Kidney glomerular epithelial cell (primary cell): ENCODE results near the gene AVEN.

Experiments used
- DNase-seq: peaks from one replicate; lab custom pipeline; 2025; lab: John Stamatoyannopoulos, UW

The AVEN gene

DNA sequence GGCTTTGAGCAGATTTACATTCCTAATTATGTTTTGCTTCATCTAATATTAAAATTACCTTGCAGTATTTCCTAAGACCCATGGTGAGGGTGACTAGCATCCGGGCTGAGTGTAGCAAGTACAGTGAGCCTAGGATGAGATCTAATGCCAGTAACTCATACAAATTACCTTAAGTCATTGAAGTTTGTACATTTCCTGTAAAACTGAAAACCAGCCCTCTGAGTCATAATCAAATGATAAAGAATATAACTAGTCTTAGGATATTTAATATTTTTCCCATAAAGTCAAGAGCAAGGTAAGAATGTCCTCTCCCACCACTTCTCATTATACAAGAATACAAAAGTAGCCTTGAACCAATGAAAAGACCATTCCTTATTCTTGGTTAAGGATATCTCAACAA lies 125.5 kb downstream of the AVEN start:
- no peak for DNase-seq

DNA sequence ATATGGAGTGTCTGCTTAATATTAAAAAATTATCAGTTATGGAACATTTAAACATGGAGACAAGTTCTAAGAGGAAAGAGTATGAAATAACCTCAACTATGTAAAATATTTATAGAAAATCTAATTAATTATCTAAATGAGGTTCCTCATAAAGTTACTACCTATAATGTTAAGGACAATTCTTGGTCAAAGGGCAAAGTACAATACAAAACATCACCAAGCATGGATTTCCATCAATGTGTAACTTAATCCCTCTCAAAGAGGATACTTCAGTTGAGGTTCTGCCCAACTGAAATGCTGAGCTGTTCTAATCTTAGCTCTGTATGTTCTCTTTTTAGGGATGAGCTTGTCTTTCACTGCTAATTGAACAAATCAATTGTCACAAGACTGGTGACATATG lies 126.7 kb downstream of the AVEN start:
- DNase-seq, result no peak

DNA sequence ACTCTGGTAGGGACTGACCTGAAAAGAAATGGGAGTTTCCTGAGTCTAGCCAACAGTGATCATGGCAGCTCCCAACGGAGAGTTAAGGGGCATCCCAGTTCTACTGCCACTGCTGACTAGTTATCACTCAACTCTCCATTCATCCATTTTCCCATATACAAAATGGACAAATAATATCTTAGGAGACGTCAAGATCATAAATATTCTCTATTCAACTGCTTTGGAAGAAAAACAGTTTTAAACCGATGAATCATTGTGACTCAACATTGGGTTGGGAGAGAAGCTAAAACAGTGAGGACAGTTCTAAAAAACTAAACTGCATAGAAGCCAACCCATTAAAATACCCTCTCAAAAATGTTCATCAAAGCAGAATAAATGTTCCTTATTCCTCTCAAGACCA lies 128.3 kb downstream of the AVEN start:
- DNase-seq, result peak; percentile 22

DNA sequence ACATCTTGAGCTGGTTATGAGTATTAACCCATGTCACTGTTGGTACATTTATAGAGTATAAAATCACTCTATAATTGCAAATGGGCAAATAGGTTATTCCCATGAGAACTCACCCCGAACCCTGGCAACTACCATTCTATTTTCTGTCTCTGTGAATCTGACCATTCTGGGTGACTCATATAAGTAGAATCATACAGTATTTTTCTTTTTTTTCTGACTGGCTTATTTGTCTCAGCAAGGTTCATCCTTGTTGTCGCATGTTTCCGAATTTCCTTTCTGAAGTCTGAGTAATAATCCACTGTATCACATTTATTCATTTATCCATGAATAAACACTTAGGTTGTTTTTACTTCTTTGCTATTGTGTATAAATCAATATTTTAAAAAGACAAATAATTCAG lies 130.6 kb downstream of the AVEN start:
- DNase-seq, result no peak

DNA sequence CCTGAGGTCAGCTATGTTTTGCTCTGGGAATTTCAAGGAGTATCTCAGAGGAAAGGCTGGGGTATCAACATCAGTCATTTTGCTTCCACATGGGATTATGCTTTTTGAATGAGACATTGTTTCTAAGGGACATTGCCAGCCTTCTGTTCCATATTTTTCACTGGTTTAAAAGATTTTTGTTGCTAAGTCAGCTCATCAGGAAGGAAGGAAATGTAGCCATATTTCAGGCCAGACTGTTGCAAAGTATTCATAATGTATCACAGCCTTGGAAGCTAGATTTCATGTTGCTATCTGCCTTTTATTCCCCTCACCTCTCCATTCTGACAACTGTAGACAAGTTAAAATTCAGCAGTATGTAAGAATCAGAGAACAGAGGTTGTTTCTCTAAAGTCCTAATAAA lies 131.7 kb downstream of the AVEN start:
- DNase-seq, result no peak

DNA sequence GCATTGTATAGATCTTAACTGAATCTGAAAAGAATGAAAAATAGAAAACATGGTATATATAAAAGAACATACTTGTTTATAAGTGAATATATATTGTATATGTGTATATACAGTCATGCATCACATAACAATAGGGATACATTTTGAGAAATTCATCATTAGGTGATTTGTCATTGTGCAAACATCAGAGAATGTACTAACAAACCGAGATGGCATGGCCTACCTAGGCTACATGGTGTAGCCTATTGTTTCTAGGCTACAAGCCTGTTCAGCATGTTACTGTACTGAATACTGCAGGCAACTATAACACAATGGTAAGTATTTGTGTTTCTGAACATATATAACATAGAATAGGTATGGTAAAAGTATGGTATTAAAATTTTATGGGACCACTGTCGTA lies 135.3 kb downstream of the AVEN start:
- DNase-seq, result no peak

DNA sequence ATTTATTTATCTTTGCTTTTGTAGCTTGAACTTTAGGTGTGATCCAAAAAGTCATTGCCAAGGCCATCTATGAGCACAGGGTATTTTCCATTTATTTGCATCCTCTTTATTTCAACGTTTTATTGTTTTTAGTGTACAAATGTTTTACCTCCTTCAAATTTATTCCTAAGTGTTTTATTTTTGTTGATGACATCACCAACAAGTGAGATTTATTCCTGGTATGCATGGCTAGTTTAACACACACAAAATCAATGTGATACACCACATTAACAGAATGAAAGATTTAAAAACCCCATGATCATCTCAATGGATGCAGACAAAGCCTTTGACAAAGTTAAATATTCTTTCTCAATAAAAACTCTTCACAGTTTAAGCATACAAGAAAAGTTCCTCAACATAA lies 137.0 kb downstream of the AVEN start:
- DNase-seq, result no peak

DNA sequence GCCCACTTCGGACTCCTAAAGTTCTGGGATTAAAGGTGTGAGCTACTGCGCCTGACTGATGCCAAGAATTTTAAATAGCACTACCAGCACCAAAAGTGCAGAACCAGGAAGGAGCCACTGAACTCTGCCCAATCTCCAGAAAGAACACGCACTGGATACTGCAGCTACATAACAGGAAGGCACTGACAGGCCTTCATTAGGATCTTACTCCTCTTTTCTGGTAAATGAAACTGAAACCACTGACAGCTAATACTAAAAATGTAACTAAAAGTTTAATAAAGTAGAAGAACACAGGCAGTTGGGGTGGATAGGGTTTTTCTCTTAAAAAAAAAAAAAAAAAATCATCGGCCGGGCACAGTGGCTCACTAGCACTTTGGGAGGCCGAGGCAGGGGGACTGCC lies 144.8 kb downstream of the AVEN start:
- no peak for DNase-seq

DNA sequence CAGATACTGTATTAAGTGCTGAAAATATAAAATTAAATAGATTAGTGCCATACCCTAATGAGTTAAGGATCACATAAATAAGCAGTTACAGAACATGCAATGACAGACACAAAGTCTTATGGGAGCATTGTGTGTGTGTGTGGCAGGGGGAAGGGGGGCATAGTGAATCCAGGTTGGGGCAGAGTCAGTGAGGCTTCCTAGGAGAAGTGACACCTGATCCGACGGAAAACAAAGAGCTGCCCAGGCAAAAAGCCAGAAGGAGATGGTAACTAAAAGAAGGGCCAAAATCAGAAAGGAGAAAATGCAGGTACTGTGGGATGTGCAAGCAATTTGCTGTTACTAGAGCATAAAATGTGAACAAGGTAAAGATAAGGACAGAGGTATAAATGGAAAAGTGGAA lies 150.8 kb downstream of the AVEN start:
- DNase-seq, result no peak

DNA sequence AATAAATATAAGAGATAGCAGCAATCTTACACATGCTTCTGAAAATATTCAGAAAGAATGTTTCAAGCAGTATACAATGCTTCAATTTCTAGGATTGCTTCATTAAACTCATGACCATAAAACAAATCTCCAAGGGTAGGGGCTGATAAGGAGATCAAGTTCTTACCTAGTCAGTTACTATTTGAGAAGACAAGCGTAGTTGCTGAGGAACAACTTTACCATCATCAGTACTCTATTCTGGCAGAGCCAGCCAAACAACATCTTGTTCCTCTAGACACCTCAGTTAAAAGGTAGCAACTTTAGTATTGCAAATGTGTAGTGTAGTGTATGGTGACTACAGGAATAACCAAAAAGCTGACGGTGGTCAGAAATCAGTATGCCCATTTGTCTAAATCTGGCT lies 156.1 kb downstream of the AVEN start:
- no peak for DNase-seq

DNA sequence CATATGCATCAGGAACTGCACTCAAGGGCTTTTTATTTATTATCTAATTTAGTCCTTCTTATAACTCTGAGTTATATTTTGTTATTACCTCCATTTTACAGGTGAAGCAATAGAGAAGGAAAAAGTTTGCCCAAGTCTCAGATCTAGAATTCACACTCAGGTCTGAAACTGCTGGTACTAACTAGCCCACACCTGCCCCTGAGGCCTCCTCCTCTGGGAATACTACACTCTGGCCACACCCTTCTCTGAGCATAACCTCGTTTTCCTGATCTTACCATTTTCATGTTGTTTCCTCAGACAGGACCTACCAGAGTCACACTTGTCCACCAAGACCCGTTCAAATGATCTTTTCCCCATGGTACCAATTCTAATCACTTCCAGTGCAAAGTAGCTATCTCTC lies 164.8 kb downstream of the AVEN start:
- no peak for DNase-seq

DNA sequence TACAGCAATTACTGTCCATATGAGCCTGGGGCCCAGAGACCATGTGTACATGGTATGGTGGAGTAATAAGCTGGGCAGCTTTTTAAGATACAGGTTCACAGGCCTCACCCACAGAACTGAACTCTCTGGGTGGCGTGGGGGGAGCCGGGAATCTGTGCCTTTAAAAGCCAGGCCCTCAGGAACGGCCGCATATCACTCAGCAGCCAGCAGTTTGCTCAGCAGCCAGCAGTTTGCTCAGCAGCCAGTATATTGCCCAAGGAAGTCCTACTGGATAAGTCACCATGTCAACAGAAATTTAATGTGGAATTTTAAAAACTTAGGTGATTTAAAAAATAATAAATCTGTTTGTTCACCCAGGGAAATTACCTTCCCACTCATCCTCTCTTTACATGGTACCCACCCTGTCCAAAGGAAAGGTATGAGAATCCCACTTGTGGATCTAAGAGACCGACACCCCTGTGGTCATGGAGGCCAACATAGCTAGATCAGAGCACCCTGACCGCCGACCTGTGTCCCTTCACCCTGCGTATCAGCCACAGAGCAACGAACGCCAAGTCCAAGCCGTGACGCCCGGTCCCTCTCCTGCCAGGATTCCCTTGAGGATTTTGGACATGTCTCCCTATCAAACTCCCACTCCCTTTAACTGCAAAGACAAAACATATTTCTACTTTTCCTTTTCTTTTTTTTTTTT lies 166.4 kb downstream of the AVEN start:
- no peak for DNase-seq

DNA sequence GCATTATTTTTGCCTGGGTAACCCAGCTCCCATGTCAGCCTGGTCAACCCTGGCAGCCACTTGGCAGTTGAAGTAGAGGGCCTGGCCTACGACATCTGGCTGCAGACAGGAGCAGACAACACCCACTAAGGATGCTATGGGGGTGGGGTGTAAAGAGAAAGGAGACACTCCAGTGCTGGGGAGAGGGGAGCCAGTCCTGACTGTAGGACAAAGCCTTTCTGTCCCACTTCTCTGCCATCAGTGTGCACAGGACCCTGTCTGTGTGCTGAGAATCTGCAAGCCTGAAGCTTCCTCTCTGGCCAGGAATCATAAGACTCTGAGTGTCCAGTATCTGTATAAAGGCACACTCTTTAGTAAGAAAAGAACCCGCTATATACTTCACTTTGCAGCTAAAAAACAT lies 167.0 kb downstream of the AVEN start:
- no peak for DNase-seq

DNA sequence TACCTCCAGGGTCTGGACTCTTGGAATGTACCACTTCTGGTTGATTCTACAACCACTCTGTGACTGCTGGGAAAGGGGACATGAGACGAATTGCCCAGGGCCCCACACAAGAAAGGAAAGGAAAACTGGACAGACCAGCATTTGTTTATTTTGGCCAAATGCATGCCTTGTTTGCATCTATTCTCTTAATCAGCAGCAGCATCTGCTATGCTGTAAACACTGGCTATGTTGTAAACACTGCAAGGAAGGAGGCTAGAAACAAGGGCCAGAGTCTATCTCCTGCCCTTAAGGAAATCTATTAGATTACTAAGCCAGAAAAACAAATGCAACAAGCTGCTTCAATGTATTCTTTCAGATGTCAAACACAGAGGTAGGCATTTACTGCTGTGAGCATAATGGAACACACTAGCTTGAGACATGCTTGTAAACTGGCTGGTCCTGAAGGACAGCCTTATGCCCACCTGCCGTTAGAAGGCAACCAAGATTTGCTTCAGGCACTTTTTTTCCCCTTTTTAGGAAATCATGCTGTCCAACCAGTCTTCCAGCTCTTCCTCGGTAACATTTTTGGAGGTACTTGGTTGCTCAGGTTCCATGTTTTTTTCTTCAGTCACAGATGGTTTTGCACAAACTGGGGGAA lies 172.8 kb downstream of the AVEN start:
- DNase-seq, result no peak

DNA sequence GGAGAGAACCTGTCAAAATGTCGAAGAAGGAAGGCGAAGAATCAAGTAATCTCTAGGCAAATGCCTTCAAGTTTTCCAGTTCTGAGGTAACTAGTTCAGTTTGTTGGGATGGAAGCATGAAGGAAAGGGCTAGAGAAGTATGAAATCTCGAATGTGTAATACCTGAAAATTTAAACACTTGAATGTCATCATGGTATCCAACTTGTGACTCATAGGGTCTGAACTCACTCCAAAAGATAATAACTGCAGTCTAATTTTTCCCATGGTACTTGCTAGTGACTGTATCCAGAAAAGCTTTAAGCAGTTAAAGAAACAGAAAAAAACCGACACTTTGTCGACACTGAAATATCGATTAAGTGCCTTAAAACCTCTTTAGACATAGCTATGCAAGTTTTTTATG lies 173.6 kb downstream of the AVEN start:
- DNase-seq, result no peak

DNA sequence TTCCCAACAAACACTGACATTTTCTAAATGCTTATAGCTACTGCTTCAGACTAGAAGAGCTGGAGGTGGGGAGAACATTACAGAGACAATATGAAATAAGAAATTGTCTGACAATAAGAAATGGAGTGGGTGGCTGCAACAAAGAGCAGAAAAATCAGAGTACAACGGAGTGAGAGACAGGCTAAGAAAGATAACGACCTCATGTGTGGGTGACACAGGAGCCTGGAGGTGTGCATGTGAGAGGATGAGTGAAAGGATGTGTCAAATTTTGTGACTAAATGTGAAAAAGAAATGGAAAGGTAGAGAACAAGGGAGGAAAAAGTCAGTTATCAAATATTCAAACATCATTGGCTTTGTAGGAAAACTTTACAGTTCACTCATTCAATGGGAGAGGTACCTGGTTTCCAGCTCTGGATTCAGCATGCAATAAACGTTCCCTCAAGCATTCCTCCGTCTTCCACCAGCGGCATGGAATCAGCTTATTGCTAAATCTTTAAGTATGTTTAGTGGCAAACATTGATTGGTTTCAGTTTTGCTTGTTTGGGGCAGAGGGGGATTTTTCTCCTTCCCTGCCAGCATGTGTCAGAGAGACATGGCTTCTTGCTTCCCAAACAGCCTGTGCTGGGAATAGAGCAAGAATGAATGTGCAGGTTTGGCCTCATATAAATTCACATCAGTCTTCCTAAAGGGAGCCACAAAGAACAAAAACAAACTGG lies 174.5 kb downstream of the AVEN start:
- DNase-seq, result no peak

DNA sequence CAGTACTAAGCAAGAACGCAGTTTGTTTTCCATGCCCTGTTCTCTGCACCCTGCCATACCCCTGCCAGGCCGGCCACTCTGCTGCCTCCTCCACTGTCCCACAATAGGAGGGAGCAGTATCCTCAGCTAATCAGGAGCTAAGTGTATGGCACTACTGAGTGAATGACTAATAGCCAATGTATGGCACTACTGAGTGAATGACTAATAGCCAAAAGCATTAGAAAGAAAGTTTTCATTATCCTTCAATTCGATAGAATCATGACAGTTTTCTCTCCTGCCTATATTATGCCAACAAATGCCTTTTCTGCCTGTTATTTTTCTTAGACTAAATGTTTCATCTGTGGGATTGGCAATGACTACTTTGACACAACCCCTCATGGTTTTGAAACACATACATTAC lies 178.2 kb downstream of the AVEN start:
- no peak for DNase-seq

DNA sequence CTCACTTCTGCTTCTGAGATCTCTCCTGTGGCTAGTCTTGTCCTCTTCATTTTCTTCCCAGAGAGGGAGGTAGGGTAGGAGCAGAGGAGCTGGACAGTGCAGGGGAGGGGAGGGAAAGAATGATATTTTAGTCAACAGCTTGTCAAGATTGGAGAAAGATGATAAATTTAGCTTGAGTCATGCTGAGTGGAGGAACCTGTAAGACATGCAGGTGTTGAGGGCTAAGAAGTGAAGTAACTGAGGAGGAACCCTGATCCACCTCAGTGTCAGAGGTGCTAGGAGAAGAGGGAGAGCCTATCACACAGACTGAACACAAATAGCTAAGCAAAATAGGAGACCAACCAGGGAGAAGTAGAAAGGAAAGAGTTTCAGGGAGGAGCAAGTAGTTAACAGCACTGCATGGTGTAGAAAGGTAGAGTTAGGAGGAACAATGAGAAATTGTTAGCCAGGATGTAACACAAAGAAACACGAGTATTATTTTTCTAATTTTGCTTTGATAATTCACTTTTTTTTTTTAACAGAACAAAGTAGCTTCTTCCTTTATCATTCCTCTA lies 178.9 kb downstream of the AVEN start:
- no peak for DNase-seq

DNA sequence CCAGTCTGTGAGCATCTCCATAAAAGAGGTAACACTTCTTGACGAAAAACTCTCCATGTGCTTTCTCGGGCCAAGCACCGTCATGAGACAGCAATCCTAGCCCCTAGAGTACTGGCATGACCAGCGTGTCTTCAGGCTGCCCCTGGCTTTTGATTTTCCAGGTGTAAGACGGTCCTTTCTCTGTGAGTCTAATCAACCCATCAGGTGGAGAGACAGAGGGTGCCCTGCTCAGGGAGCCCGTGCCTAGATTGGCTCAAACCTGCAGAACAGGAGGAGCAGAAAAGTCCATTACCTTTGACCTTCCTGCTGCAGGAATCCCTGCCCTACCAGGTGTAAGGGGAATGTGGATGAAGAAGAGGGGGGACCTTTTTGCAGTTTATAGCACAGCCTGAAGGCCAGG lies 180.2 kb downstream of the AVEN start:
- DNase-seq, result no peak

DNA sequence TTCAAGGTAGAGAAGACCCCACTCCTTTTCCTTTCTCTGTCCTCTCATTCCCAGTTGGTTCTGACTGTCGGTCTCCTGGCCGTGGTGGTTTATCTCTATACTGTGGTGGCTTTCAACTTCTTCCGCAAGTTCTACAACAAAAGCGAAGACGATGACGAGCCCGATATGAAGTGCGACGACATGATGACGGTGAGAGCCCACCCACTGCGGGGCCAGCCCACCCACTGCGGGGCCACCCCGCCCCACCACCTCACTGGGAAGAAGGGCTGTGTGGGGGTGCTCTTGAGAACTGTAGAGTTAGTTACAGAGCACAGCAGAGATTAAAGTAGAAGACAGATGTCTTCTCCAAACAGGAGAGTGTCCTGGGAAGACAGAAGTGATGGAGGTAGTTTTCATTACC lies 181.3 kb downstream of the AVEN start:
- no peak for DNase-seq

DNA sequence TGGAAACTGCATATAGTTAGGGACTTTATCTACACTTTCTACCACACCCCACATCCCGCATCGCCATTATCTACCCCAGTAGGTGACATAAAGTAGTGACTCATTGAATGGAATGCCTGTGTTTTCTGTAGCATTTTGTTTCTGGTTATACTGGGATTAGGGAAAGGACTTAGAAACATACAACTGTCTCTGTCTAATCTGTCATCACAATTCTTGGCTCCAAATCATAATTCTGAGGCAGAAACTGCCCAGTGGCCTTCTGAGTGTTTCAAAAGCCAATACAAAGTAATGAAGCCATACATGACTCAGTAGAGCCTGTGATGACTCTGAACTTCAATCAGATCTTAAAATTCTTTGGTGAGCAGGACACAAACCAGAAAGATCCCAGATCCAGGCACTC lies 186.4 kb downstream of the AVEN start:
- DNase-seq, result peak; percentile 15

DNA sequence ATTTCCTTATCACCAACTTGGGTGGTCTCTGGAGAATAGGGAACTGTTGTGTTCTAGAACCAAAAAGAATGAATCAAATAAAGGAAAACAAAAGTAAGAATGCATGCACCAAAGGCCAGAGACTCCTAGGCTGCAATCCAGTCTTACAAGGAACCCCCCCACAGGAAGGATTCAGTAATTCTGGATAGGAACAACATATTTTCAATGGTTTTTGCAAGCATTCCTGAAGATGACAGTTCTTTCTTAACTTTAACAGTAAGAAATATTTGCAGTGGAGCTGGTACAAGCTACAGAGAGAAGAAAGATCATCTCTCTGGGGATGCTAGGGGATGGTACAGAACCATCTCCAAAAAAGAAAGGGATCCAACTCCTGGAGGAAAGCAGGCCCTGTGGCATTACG lies 186.9 kb downstream of the AVEN start:
- DNase-seq, result no peak

DNA sequence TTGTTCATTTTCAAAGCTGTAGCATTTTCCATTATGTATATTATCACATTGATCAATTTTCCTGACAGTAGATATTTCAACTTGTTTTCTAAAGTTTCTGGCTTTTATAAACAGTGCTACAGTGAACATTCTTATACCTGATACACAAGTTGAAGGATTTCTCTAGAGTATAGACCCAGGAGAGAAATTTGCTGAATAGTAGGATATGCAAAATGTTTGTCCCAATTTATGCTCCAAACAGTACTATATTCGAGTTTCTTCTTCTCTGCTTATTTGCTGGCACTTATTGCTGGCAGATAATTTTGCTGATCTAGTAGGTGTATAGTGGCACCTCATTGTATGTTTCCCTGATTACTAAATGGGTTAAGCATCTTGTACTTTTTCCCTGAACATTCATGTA lies 187.9 kb downstream of the AVEN start:
- DNase-seq, result no peak
